ENCODE measurements around the gene SLC7A7.
"Not testable (repeated sequence)": the region's sequence is repeated elsewhere in the genome, so short reads cannot be mapped to it uniquely, and the experiment has no call there.

SLC7A7 gene

GRCh38 chr14:22814941-22815713 is at the start of gene SLC7A7:
Gene SLC7A7 (minus strand): TSS chr14:22815435. CDS start chr14:22813398, 2,037 bp downstream.
- DNase-seq = no peak

GRCh38 chr14:22864979-22865378 is 49.7 kb upstream of the SLC7A7 start:
- DNase-seq = no peak

- no peak for DNase-seq
Measured at GRCh38 chr14:22861651-22862050, 46.4 kb upstream of the SLC7A7 start.

GRCh38 chr14:22860377-22860776 is 45.1 kb upstream of the SLC7A7 start:
- DNase-seq = not testable (repeated sequence)

GRCh38 chr14:22856428-22856827 is 41.2 kb upstream of the SLC7A7 start:
- DNase-seq = no peak

GRCh38 chr14:22854963-22855724 is 39.9 kb upstream of the SLC7A7 start:
- no peak for DNase-seq

GRCh38 chr14:22854296-22854695 is 39.1 kb upstream of the SLC7A7 start:
- DNase-seq = not testable (repeated sequence)

- DNase-seq = peak; percentile 73
Measured at GRCh38 chr14:22852940-22853767, 37.9 kb upstream of the SLC7A7 start.

GRCh38 chr14:22852599-22852939 is 37.3 kb upstream of the SLC7A7 start:
- DNase-seq = no peak

- DNase-seq = not testable (repeated sequence)
Measured at GRCh38 chr14:22852178-22852577, 36.9 kb upstream of the SLC7A7 start.

GRCh38 chr14:22850944-22851764 is 35.9 kb upstream of the SLC7A7 start:
- DNase-seq = no peak

GRCh38 chr14:22849212-22849819 is 34.1 kb upstream of the SLC7A7 start:
- no peak for DNase-seq

- peak; percentile 44 for DNase-seq
Measured at GRCh38 chr14:22848351-22849164, 33.3 kb upstream of the SLC7A7 start.

GRCh38 chr14:22847661-22848341 is 32.6 kb upstream of the SLC7A7 start:
- DNase-seq = no peak

- no peak for DNase-seq
Measured at GRCh38 chr14:22846811-22847307, 31.6 kb upstream of the SLC7A7 start.

- no peak for DNase-seq
Measured at GRCh38 chr14:22845821-22846625, 30.8 kb upstream of the SLC7A7 start.

GRCh38 chr14:22845103-22845394 is 29.8 kb upstream of the SLC7A7 start:
- DNase-seq = no peak

- no peak for DNase-seq
Measured at GRCh38 chr14:22844221-22845102, 29.2 kb upstream of the SLC7A7 start.
